ENCODE data around the gene SCAMP4. TPM values are rescaled to one million over a fixed set of nuclear protein-coding genes. Genes with fewer than 3 reads are reported as not detected.

The SCAMP4 gene
- total RNA-seq, 1 experiment from 2014 or later, result 29.2 TPM

DNA sequence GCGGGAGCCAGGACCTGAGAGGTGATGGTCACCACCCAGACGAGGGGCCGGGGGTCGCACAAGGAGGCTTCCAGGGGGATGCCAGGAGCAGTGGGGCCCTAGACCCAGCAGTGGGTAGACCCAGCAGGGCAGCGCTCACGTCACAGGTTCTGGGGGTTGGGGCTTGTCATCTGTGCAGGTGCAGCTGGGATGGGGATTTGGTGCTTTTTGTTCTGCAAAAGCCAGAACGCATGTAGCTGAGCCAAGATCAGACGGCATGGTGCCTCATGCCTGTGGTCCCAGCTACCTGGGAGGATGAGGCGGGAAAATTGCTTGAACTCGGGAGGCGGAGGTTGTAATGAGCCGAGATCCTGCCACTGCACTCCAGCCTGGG is 50.9 kb downstream of the SCAMP4 start:
- H3K27me3 ChIP-seq, result no peaks in the 10 kb centered on the region
- H3K9me3 ChIP-seq (replicated peaks), result no peaks in the 10 kb centered on the region
- DNase-seq, result no peak

DNA sequence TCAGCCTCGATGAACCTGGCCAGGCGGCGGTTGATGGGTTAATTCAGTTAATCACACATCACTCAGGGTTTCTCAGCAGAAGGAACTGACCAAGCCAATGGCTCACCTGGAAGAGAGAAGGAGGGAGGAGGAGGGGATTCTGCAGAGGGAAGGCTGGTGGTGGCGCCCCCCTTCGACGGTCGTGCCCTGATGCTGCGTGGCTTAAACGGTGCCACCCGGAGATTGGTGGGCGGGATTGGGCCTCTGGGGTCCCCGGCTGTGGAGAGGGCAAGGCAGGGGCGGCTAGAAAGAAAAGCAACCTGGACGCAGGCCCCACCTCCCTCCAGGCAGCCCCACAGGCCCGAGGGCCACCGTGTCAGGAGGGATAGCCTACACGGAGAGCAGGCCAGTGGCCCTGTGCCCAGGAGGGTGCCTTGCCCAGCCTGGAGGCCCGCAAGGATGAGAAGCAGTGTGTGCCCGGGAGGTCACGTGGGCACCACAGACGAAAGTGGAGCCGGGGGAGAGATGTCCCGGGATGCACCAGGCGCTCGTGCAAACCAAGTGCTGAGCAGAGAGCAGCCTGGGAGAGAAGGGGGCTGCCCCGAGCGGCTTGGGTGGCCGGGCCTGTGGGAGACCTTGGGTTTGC is 51.8 kb downstream of the SCAMP4 start:
- Histone ChIP-seq H3K4me3 (no peak overlapping the region), H3K27me3 (no peaks in the 10 kb centered on the region), H3K9me3 (replicated peaks) (no peaks in the 10 kb centered on the region), H3K36me3 (peaks cover under 1% of the 10 kb centered on the region; the same call in 1 of the 2 replicates), H3K27ac (no peak overlapping the region), H3K4me1 (no peaks in the 10 kb centered on the region)
- no peak for DNase-seq

More for the DNA sequence above, 50.9 kb downstream of the SCAMP4 start:
- no peaks in the 10 kb centered on the region for H3K4me1 ChIP-seq
- H3K36me3 ChIP-seq, result peaks cover 3% of the 10 kb centered on the region
- no peak overlapping the region for H3K4me3 ChIP-seq
- H3K27ac ChIP-seq, result no peak overlapping the region

DNA sequence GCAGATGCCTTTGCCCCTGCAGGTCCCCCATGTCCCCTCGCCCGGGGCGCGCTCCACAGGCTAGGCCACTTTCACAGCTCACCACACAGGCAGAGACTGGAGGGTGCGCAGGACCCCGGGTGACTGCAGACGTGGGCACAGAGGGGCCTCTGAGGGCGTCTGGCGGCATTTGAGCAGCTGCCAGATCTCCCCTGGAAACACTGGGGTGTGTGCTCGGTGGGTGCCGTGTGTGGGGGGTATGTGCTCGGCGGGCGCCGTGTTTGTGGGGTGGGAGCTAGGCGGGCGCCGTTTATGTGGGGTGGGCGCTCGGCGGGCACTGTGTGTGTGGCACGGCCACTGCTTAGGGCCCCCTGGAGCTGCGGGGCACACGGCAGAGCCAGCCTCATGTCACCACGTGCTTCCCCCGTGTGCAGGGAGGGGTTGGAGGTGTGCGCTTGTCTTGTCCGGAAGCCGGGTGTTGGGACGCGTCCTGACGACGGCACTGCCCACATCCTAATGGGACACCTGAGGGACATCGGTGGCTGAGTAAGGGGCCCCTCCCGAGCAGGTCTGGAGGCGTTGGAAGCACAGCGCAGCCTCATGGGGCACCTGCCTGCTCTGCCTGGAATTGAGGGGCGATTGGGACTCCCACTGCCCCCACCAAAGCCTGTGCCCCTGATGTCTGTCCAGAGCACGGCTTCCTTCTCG is 52.5 kb downstream of the SCAMP4 start:
- Histone ChIP-seq H3K27me3 (no peaks in the 10 kb centered on the region), H3K36me3 (no peaks in the 10 kb centered on the region), H3K4me3 (no peak overlapping the region), H3K4me1 (no peaks in the 10 kb centered on the region), H3K9me3 (replicated peaks) (no peaks in the 10 kb centered on the region), H3K27ac (no peak overlapping the region)
- DNase-seq, result no peak

DNA sequence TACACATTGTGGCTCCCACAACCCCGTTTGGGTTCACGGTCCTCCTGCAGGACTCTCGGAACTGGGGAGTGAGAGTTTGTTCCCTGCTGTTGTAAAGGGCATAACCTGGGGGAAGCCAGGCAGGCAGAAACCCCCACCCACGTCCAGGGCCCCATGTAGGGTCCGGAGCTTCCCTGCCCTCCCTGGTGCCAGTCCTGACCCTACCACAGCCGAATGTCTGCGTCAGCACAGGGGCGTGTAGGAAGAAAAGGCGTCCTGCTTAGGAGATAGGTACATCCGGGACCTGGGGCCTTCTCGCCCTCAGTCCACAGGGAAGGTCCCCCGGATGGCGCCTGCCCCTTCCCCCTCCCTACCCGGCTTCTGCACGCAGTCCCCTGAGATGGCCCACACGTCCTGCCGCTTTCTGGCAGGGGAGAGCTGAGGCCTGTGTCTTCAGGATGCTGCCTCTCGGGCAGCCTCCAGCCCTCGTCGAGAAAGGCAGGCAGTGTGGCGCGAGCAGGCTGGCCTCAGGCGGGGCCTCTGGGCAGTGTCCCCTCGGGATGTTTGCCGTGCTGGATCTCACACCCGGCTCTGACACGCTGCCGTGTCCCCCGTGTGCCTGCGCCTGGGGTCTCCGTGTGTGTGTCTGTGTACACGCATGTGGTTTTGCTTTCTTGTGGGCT is 54.9 kb downstream of the SCAMP4 start:
- Histone ChIP-seq H3K36me3 (no peaks in the 10 kb centered on the region; the same call in 1 of the 2 replicates), H3K4me3 (no peak overlapping the region), H3K27ac (no peak overlapping the region), H3K9me3 (replicated peaks) (no peaks in the 10 kb centered on the region), H3K4me1 (no peaks in the 10 kb centered on the region), H3K27me3 (no peaks in the 10 kb centered on the region)
- DNase-seq, result no peak

DNA sequence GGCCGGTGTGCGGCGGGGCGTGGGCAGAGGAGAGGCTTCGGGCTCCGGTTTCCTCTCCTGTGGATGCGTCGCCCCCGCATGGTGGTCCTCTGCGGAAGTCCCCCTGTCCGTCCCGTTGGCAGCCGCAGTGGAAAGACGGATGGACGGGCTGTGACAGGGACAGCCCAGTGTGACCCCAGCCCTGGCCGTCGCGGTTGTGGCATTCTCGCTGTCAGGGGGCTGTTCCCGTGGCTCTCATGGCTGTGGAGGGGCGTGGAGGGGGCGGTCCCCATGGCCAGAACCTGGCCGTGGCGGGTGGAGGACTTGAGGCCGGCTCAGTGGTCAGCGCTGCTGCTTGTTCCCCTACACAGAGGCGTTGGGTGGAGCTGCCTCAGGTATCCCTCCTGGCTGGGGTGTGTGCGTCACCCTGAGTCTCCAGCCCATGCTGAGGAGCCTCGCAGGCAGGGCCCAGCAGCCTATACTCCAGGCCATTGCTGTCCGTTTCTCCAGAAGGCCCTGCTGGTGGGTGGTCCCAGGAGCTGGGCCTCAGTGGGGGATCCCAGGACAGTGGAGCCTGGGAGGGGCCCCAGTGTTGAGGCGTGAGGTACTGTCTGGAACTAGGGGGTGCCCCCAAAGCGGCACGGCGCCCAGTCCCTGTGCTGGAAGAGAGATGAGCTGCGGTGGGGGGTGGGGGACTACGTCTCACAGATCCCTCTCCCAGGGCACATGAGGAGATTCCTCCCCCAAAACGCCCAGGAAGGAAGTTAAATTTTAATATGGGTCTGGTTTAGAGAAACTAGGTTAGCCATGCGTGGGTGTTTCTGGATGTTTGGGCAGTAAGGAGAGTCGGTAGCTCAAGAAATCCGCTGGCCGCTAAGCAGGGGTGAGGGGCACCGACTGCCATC is 56.0 kb downstream of the SCAMP4 start:
- no peaks in the 10 kb centered on the region for H3K9me3 ChIP-seq (replicated peaks)
- H3K27ac ChIP-seq, result no peak overlapping the region
- no peak overlapping the region for H3K4me3 ChIP-seq
- no peak for DNase-seq
- no peaks in the 10 kb centered on the region for H3K27me3 ChIP-seq
- no peaks in the 10 kb centered on the region for H3K4me1 ChIP-seq
- H3K36me3 ChIP-seq, result no peaks in the 10 kb centered on the region; the same call in 1 of the 2 replicates

DNA sequence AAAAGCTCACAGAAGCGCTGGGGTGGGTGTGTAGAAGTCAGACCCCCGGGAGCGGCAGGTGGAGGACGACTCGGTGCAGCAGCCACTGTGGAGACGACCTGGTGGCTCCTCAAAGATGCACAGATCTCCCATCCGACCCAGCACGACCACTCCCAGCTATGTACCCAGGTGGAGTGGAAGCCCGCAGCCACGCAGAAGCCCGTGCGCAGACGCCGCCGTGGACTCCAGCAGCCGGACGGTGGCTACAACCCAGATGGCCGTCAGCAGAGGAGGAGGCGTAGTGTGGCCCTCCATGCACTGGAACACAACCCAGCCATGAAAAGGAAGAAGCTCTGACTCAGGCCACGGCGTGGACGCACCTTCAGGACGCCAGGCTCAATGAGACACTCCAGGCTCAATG is 57.5 kb downstream of the SCAMP4 start:
- Histone ChIP-seq H3K27ac (no peak overlapping the region), H3K9me3 (replicated peaks) (no peaks in the 10 kb centered on the region), H3K4me3 (no peak overlapping the region), H3K36me3 (no peaks in the 10 kb centered on the region; the same call in 1 of the 2 replicates), H3K4me1 (no peaks in the 10 kb centered on the region), H3K27me3 (no peaks in the 10 kb centered on the region)
- DNase-seq, result no peak

DNA sequence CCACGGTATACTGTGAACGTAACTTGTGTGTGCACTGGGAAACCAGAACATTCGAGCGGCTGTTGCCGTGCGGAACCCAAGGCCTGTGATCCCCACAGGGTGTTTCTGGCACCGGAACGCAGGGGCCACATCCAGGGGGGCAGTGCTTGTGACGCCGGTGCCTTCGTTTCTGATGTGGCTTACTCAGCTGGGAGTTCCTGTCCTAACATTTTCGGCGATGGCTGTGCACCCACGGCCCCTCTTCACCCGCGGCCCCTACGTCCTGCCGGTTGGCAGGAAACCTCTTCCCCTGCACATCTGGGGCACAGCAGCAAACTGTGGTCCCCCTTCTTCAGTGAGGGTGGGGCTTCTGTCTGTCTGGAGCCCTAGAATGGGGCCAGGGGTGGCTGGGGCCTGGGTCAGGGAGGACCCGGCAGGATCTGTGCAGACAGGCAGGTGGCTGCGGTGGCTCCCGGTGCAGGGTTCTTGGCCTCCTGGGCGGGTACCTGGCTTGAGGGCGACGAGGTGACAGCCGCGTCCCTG is 61.9 kb downstream of the SCAMP4 start:
- DNase-seq, result no peak
- Histone ChIP-seq H3K4me1 (no peaks in the 10 kb centered on the region), H3K4me3 (no peak overlapping the region), H3K9me3 (replicated peaks) (no peaks in the 10 kb centered on the region), H3K36me3 (no peaks in the 10 kb centered on the region; the same call in 1 of the 2 replicates), H3K27me3 (no peaks in the 10 kb centered on the region), H3K27ac (no peak overlapping the region)

DNA sequence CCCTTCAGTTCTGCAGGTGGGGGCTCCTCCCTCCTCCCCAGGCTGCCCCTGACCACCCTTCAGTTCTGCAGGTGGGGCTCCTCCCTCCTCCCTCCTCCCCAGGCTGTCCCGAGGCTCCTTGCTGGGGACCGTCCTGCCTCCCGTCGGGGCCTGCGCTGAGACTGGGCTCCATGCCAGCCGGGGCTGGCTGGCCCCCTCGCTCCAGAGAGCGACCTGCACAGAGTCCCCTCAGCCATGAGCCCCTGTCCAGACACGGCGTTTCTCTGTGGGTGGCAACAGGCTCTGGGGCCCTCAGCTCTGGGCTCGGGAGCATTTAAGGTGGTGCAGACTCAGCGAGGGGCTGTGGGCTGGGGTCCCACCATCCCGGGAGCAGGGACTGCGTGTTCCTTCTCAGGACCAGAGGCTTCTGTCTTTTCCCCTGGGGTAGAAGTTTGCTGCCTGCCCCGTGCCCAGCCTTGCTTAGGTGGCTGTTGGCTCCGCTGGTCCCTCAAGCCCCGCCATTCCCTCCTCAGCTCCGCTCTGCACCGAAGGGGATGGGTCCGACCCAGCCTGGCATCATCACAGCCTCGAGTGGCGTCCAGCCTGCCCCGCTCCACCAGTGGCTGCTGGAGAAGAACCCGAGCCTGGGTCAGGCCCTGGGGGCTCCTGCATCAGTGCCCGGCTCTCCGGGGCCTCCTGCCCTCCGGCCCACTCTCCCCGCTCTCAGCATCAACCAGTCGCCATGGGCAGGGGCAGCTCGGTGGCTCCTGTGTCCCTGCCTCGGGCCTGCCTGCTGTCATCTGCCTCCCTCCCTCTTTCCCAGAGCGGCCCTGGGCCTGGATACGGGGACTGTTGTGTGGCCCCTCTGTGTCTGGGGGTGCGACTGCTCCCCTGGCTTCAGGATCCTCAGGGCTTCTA is 63.3 kb downstream of the SCAMP4 start:
- no peak overlapping the region for H3K27ac ChIP-seq
- no peaks in the 10 kb centered on the region for H3K27me3 ChIP-seq
- no peak for DNase-seq
- no peaks in the 10 kb centered on the region for H3K4me1 ChIP-seq
- H3K36me3 ChIP-seq, result no peaks in the 10 kb centered on the region; the same call in 1 of the 2 replicates
- H3K9me3 ChIP-seq (replicated peaks), result no peaks in the 10 kb centered on the region
- H3K4me3 ChIP-seq, result no peak overlapping the region

DNA sequence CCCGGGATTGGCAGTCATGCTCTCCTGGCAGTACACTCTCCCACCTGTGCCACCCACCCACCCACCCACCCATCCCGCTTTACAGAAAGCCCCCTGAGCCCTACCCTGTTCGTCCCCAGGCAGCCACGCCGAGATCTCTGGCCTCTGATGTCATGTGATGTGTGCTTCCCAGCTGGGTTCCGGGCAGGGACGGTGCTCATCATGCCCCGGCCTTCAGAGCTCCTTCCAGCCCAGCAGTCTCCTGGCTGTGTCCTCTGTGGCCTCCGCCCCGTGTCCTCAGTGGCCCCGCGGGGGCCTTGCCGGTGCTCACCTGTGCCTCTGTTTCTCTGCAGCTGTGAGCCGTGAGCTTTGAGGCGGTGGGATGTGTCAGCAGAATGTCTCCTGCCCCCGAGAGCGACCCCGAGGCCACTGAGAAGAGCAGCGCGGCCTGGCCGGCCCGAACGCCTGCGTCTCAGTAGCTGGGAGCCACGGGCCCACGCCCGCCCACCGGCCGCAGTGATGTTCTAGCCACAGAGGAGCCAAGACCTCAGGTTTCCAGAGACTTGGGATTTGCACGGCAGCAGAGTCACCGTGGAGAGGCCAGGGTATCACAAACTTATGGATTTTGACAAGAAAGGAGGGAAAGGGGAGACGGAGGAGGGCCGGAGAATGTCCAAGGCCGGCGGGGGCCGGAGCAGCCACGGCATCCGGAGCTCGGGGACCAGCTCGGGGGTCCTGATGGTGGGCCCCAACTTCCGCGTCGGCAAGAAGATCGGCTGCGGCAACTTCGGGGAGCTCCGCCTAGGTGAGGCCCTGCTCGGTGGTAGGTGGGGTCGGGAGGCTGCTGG is 64.2 kb downstream of the SCAMP4 start:
- Histone ChIP-seq H3K27me3 (no peaks in the 10 kb centered on the region), H3K9me3 (replicated peaks) (no peaks in the 10 kb centered on the region), H3K36me3 (peaks cover under 1% of the 10 kb centered on the region; the same call in 1 of the 2 replicates), H3K27ac (no peak overlapping the region), H3K4me3 (no peak overlapping the region), H3K4me1 (no peaks in the 10 kb centered on the region)
- DNase-seq, result no peak

DNA sequence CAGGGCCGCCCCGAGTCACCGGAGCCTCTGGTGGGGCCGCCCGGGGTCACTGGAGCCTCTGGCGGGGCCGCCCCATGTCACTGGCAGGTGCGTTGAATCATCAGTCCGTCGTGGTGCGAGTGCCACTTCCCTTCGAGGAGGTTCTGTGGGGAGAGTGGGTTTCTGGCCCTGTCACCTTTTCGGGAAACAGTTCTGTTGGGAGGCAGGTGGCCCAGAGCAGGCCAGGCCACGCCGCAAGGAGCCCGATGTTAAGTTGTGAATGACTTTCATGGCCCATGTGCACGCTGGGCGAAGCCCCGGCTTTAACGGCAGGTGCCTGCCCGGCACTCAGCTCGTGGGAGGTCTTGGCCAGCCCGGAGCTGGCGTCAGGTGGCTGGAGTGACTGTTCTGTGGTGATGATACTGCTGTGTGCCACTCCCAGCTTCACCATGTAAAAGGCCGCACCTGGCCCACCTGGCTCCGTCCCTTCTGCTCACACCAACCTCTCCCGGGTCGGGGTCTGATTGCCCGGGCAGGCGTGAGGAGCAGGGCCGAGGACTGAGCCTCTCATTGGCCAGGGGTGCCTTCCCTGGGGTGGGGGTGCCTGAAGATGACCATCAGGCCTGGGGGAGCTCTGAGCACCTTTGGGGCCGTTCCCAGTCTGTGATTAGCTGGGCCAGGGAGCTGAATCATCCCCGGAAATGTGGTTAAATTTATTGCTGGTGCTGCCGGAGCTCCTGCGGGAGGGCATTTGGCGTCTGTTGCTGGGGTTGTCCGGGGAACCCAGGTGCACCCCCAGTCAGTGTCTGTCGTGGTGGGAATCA is 65.0 kb downstream of the SCAMP4 start:
- Histone ChIP-seq H3K4me1 (no peaks in the 10 kb centered on the region), H3K36me3 (peaks cover 7% of the 10 kb centered on the region), H3K4me3 (no peak overlapping the region), H3K27ac (no peak overlapping the region), H3K27me3 (no peaks in the 10 kb centered on the region), H3K9me3 (replicated peaks) (no peaks in the 10 kb centered on the region)
- no peak for DNase-seq

DNA sequence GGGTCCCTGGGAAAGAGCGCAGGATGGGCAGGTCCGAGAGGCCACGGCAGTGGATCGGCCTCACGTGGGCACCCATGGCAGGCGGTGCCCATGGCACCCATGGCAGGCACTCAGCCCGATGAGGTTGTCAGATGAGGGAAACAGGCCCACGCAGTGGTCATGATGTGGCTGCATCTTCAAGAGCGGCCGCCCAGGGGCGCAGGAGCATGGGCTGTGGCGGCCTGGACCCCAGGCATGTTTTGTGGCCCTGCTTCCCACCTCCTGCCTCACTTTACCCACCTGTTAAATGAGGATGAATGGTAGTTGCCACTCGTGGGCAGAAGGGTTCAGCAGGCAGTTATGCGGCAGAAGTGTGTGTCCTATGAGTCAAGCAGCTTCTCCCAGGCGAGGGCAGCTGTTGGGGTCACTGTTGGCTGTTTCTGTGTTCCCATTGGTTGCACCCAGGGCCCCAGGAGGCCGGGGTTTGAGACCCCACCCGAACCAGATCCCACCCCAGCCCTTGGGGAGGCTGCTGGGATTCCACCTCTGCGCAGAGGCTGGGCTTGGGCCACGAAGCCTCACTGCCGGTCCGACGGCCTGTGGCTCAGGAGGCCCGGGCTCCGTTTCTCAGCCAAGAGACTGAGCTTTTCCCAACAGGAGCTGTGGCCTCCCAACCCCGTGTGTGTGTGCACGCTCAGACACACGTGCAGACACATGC is 65.8 kb downstream of the SCAMP4 start:
- H3K4me1 ChIP-seq, result no peaks in the 10 kb centered on the region
- H3K27me3 ChIP-seq, result no peaks in the 10 kb centered on the region
- H3K27ac ChIP-seq, result no peak overlapping the region
- H3K9me3 ChIP-seq (replicated peaks), result no peaks in the 10 kb centered on the region
- peaks cover 13% of the 10 kb centered on the region for H3K36me3 ChIP-seq
- no peak overlapping the region for H3K4me3 ChIP-seq
- no peak for DNase-seq
